ENCODE results near the gene SYT2. TPM values are rescaled to one million over a fixed set of nuclear protein-coding genes. Genes with fewer than 3 reads are reported as not detected.
"Not testable (repeated sequence)": the region's sequence is repeated elsewhere in the genome, so short reads cannot be mapped to it uniquely, and the experiment has no call there.

SYT2 gene
- total and polyA plus RNA-seq, 3 donors from 2014 or later = 2.0 to 7.2 (median 2.1) TPM

GRCh38 chr1:202619505-202619904 lies 90.7 kb downstream of the SYT2 start:
- Histone ChIP-seq H3K36me3 (ENCODE audit: low read depth, missing control alignments) (no peaks in the 10 kb centered on the region), H3K27ac (peak overlapping the region in 1 of 2 donors; percentile 41), H3K9me3 (no peaks in the 10 kb centered on the region), H3K27me3 (no peaks in the 10 kb centered on the region), H3K4me3 (no peak overlapping the region), H3K4me1 (peaks cover 32% of the 10 kb centered on the region)
- 79 to 80% methylated on average over 1 to 2 of the region's 2 CpGs for WGBS, 2 donors
- intact Hi-C loops (cut with DNase I; ENCODE audit: low total_unique reads) = no loop called here
- no peak for DNase-seq
- TF ChIP-seq, protein P1, sequence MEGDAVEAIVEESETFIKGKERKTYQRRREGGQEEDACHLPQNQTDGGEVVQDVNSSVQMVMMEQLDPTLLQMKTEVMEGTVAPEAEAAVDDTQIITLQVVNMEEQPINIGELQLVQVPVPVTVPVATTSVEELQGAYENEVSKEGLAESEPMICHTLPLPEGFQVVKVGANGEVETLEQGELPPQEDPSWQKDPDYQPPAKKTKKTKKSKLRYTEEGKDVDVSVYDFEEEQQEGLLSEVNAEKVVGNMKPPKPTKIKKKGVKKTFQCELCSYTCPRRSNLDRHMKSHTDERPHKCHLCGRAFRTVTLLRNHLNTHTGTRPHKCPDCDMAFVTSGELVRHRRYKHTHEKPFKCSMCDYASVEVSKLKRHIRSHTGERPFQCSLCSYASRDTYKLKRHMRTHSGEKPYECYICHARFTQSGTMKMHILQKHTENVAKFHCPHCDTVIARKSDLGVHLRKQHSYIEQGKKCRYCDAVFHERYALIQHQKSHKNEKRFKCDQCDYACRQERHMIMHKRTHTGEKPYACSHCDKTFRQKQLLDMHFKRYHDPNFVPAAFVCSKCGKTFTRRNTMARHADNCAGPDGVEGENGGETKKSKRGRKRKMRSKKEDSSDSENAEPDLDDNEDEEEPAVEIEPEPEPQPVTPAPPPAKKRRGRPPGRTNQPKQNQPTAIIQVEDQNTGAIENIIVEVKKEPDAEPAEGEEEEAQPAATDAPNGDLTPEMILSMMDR (IDR thresholded peaks at IDR 0.05) = no peak
- no peak for TF ChIP-seq POLR2A (IDR thresholded peaks at IDR 0.05)

GRCh38 chr1:202619012-202619411 lies 91.2 kb downstream of the SYT2 start:
- 26 to 70% methylated on average over 11 of the region's 11 CpGs for WGBS, 2 donors
- H3K27me3 ChIP-seq; H3K36me3 ChIP-seq (ENCODE audit: low read depth, missing control alignments); H3K4me3 ChIP-seq; H3K9me3 ChIP-seq; intact Hi-C loops (cut with DNase I; ENCODE audit: low total_unique reads): not testable (repeated sequence)
- H3K27ac ChIP-seq = peak overlapping the region in 1 of 2 donors; percentile 41
- H3K4me1 ChIP-seq = peaks cover 31% of the 10 kb centered on the region
- peak; percentile 68 for DNase-seq

- Histone ChIP-seq H3K4me3 (no peak overlapping the region), H3K4me1 (peaks cover 14% of the 10 kb centered on the region), H3K9me3 (no peaks in the 10 kb centered on the region), H3K27me3 (no peaks in the 10 kb centered on the region), H3K27ac (no peak overlapping the region), H3K36me3 (ENCODE audit: low read depth, missing control alignments) (no peaks in the 10 kb centered on the region)
- DNase-seq = no peak
- intact Hi-C loops (cut with DNase I; ENCODE audit: low total_unique reads) = no loop called here
- 91 to 94% methylated on average over 13 of the region's 13 CpGs for WGBS, 2 donors
- TF ChIP-seq POLR2A (IDR thresholded peaks at IDR 0.05) = no peak
- TF ChIP-seq, protein P1 (IDR thresholded peaks at IDR 0.05) = no peak
Observed at GRCh38 chr1:202616355-202616915, 93.8 kb downstream of the SYT2 start.

DNA sequence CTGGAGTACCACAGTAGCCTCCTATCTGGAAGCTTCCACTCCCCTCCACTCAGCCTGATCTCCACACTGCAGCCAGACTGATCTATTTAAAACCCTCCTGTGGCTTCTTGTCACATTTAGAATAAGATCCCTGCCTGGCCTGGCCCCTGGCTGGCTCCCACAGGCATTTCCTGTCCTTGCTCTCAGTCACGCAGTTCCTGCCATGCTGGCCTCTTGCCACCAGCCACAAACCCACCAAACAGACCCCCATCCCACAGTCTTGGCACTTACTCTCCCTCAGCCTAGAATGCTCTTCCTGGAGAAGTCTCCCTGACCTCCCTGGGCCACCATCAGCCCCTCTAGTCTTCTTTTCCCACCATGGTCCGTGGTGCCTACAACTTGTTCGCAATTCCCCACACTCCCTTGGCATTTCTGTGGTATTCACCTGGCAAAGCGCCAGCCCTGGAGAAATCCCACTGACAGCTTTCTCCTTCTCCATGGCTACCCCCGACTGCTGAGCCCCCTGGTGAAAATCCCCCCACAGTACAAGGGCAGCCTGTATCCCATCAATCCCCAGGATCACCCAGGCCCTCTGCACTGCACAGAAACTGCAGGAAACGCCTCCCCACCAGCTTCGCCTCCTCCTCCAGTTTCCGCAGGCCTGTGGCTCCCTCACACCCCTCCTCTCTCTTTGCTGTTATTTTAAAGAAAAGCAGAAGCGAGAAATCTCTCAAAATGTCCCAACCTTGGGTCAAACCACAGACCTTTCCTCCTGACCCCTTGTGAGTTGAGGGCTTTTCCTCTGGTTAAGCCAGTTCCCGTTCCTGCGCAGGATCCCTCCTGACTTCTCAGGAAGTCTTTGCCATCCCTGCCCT lies 94.5 kb downstream of the SYT2 start:
- H3K4me3 ChIP-seq = no peak overlapping the region
- WGBS, 2 donors = 57 to 64% methylated on average over 11 of the region's 11 CpGs
- no peaks in the 10 kb centered on the region for H3K36me3 ChIP-seq (ENCODE audit: low read depth, missing control alignments)
- H3K9me3 ChIP-seq = no peaks in the 10 kb centered on the region
- peaks cover 14% of the 10 kb centered on the region for H3K4me1 ChIP-seq
- TF ChIP-seq POLR2A (IDR thresholded peaks at IDR 0.05) = no peak
- TF ChIP-seq, protein P1 (IDR thresholded peaks at IDR 0.05) = no peak
- H3K27ac ChIP-seq = no peak overlapping the region
- no peaks in the 10 kb centered on the region for H3K27me3 ChIP-seq
- intact Hi-C loops (cut with DNase I; ENCODE audit: low total_unique reads) = no loop called here
- no peak for DNase-seq

DNA sequence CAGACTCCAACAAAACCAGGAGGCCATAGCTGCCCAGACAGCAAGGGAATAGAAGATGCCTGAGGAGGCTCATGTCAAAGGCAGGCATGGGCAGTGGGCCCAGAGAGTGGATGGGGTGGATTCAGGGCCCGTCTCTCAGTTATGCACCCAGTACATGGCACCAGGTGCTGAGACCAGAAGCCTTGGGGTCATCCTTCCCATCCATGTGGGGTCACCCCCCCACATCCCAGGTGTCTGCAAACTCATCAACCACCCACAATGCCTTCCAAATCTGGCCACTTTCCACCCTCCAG lies 95.1 kb downstream of the SYT2 start:
- H3K9me3 ChIP-seq; DNase-seq; H3K4me3 ChIP-seq; intact Hi-C loops (cut with DNase I; ENCODE audit: low total_unique reads); H3K27ac ChIP-seq; H3K36me3 ChIP-seq (ENCODE audit: low read depth, missing control alignments); H3K27me3 ChIP-seq: not testable (repeated sequence)
- WGBS, 2 donors = 80 to 92% methylated on average over 1 of the region's 1 CpG
- peaks cover 14% of the 10 kb centered on the region for H3K4me1 ChIP-seq

- intact Hi-C loops (cut with DNase I; ENCODE audit: low total_unique reads); H3K27ac ChIP-seq: not testable (repeated sequence)
- 92 to 94% methylated on average over 11 of the region's 11 CpGs for WGBS, 2 donors
Observed at GRCh38 chr1:202614363-202615207, 95.7 kb downstream of the SYT2 start.

More at GRCh38 chr1:202614363-202615207, 95.7 kb downstream of the SYT2 start:
- peaks cover 14% of the 10 kb centered on the region for H3K4me1 ChIP-seq
- not testable (repeated sequence) for H3K9me3 ChIP-seq; DNase-seq; H3K4me3 ChIP-seq; H3K27me3 ChIP-seq; H3K36me3 ChIP-seq (ENCODE audit: low read depth, missing control alignments)
